ENCODE data around the gene CASP4. TPM values are rescaled to one million over a fixed set of nuclear protein-coding genes. Genes with fewer than 3 reads are reported as not detected.

The CASP4 gene
- total and polyA plus RNA-seq, 2 of the 4 experiments (the other 2 are of a cell fraction), result 82.5 to 91.9 TPM

- Histone ChIP-seq H3K56ac (ENCODE audit: extremely low read depth, insufficient read depth, low read length) (no peak overlapping the region), H3K27me3 (ENCODE audit: control insufficient read depth, insufficient read depth, low read length) (no peaks in the 10 kb centered on the region), H2AFZ (replicated peaks; ENCODE audit: low read length, poor library complexity) (peak overlapping the region; percentile 52), H3K4me1 (ENCODE audit: control insufficient read depth, insufficient read depth, low read length) (peaks cover 2% of the 10 kb centered on the region), H3K9ac (ENCODE audit: low read depth, low read length) (no peak overlapping the region), H2BK120ac (ENCODE audit: low read depth, low read length) (peak overlapping the region; percentile 91), H2AK5ac (ENCODE audit: low read depth, low read length) (no peak overlapping the region), H2BK15ac (ENCODE audit: low read depth, low read length) (peak overlapping the region; percentile 46; the same call in 1 of the 3 replicates), H3K23ac (ENCODE audit: low read depth, low read length) (peak overlapping the region; percentile 65; the same call in 1 of the 2 replicates), H4K20me1 (ENCODE audit: insufficient read depth, low read length) (no peaks in the 10 kb centered on the region), H3K4me3 (ENCODE audit: insufficient read depth, low read depth, low read length) (no peak overlapping the region), H3K4me2 (ENCODE audit: low read depth, low read length) (no peak overlapping the region), H4K91ac (ENCODE audit: insufficient read depth, low read depth, low read length) (peak overlapping the region; percentile 45), H3K27ac (ENCODE audit: insufficient read depth, low read length) (peak overlapping the region; percentile 50; the same call in 1 of the 2 replicates), H3K18ac (ENCODE audit: low read depth, low read length) (peak overlapping the region; percentile 63; the same call in 1 of the 2 replicates), H3K9me1 (ENCODE audit: insufficient read depth, low read length) (no peaks in the 10 kb centered on the region; the same call in 1 of the 2 replicates), H2BK5ac (ENCODE audit: low read depth, low read length, poor library complexity, severe bottlenecking) (no peak overlapping the region), H4K8ac (ENCODE audit: low read depth in 2 of 2, low read length in 2 of 2) (peak overlapping the region in 1 of 2 experiments; percentile 71; a peak in 1 of 4 replicates), H3K14ac (replicated peaks; ENCODE audit: low read depth, low read length) (peak overlapping the region; percentile 67; the same call in 1 of the 2 replicates), H3K79me1 (ENCODE audit: low read depth in 1 of 2, low read length in 2 of 2) (no peaks in the 10 kb centered on the region), H4K5ac (ENCODE audit: low read depth, low read length) (peak overlapping the region; percentile 56; the same call in 1 of the 2 replicates), H3K4ac (ENCODE audit: low read depth, low read length) (peak overlapping the region; percentile 70), H2AK9ac (replicated peaks; ENCODE audit: low read depth, low read length, poor library complexity) (peak overlapping the region; percentile 79), H3K9me3 (ENCODE audit: control insufficient read depth, insufficient read depth, low read length) (no peaks in the 10 kb centered on the region), H3K36me3 (ENCODE audit: control insufficient read depth, insufficient read depth, low read length) (no peaks in the 10 kb centered on the region), H2BK20ac (ENCODE audit: low read depth, low read length) (peak overlapping the region; percentile 87)
- CTCF ChIA-PET, result no interaction called here
- 100% methylated on average over 1 of the region's 3 CpGs; no CpG with 5 or more reads in 1 of the 2 experiments for WGBS, 2 experiments (ENCODE audit: extremely low coverage in 2 of 2, insufficient read length in 1 of 2)
- POLR2A ChIA-PET (ENCODE audit: unreplicated experiment), result no interaction called here
- no peak for DNase-seq
- BruUV-seq (replicated peaks), result no TSS peak
- dilution Hi-C loops (cut with HindIII; ENCODE audit: low sequenced_read_pairs, unreplicated experiment), result no loop called here
- in situ Hi-C loops (cut with MboI; ENCODE audit: low sequenced_read_pairs), result no loop called here
- intact Hi-C loops (cut with micrococcal nuclease), result no loop called here
- TF ChIP-seq MAZ (IDR thresholded peaks at IDR 0.05; ENCODE audit: borderline replicate concordance, low read depth, low read length) (no peak), CHD1 (IDR thresholded peaks at IDR 0.05; ENCODE audit: low read depth, low read length) (no peak), USF2 (IDR thresholded peaks at IDR 0.05; ENCODE audit: low read depth, low read length) (no peak), NFE2L2 (IDR thresholded peaks at IDR 0.05; ENCODE audit: low read depth, low read length) (no peak), MAFK (IDR thresholded peaks at IDR 0.05; ENCODE audit: low read depth, low read length) (no peak), SMC3 (IDR thresholded peaks at IDR 0.05; ENCODE audit: low read depth, low read length) (no peak), FOS (IDR thresholded peaks at IDR 0.05; ENCODE audit: low read depth, low read length) (no peak), RCOR1 (IDR thresholded peaks at IDR 0.05; ENCODE audit: insufficient replicate concordance, low read length) (no peak), RFX5 (IDR thresholded peaks at IDR 0.05; ENCODE audit: low read depth, low read length) (no peak), ELK1 (IDR thresholded peaks at IDR 0.05; ENCODE audit: borderline replicate concordance, low read depth, low read length) (no peak), POLR2A (IDR thresholded peaks at IDR 0.05; ENCODE audit: low read depth, low read length) (no peak)
- ATAC-seq (ENCODE audit: low read depth), result peak; percentile 69
Measured at GRCh38 chr11:105005451-105005845, 37.1 kb upstream of the CASP4 start.
